HepG2 (cell line): ENCODE results near the gene PRCD. TPM values are rescaled to one million over a fixed set of nuclear protein-coding genes. Genes with fewer than 3 reads are reported as not detected.

Source experiments
- DNMT1 ChIP-seq: sonication (generic); formaldehyde crosslinking; IDR thresholded peaks from 2 replicates; pipeline ENCODE4 v1.5.1; 2020; ENCODE audit warnings: mild to moderate bottlenecking, missing genetic modification reagents
- JARID2 ChIP-seq: sonication (generic); formaldehyde crosslinking; IDR thresholded peaks from 2 replicates; pipeline ENCODE4 v1.8.1; 2023; ENCODE audit warnings: missing genetic modification reagents, inconsistent platforms; ENCODE audit not compliant: insufficient replicate concordance
- KDM5B ChIP-seq: sonication (generic); formaldehyde crosslinking; IDR thresholded peaks from 2 replicates; pipeline ENCODE4 v1.4.0; 2020; ENCODE audit warnings: missing genetic modification reagents, mild to moderate bottlenecking, borderline replicate concordance
- KIAA2018 ChIP-seq: sonication (generic); formaldehyde crosslinking; IDR thresholded peaks from 2 replicates; pipeline ENCODE4 v1.5.0; 2020; ENCODE audit warnings: mild to moderate bottlenecking, missing genetic modification reagents, borderline replicate concordance
- MLXIP ChIP-seq: sonication (generic); formaldehyde crosslinking; IDR thresholded peaks from 2 replicates; pipeline ENCODE4 v1.9.0; 2021; ENCODE audit warnings: missing genetic modification reagents, borderline replicate concordance
- RAD21 ChIP-seq: fragments of 450-650 bp; formaldehyde crosslinking; IDR thresholded peaks from 2 replicates; pipeline ENCODE4 v1.5.0; 2020; ENCODE audit warnings: mild to moderate bottlenecking
- RARA ChIP-seq: IDR thresholded peaks from 2 replicates; pipeline ENCODE4 v1.6.1; 2016; ENCODE audit warnings: missing genetic modification reagents, missing compliant biosample characterization
- THAP9 ChIP-seq: sonication (generic); formaldehyde crosslinking; IDR thresholded peaks from 2 replicates; pipeline ENCODE4; 2020; ENCODE audit warnings: missing genetic modification reagents, mild to moderate bottlenecking, borderline replicate concordance
- ZFYVE20 ChIP-seq: sonication (generic); formaldehyde crosslinking; IDR thresholded peaks from 2 replicates; pipeline ENCODE4 v1.8.0; 2023; ENCODE audit warnings: low read depth, mild to moderate bottlenecking, moderate library complexity, missing genetic modification reagents, borderline replicate concordance
- ZNF326 ChIP-seq: sonication (generic); formaldehyde crosslinking; IDR thresholded peaks from 2 replicates; pipeline ENCODE4 v1.4.0; 2020; ENCODE audit warnings: missing genetic modification reagents, borderline replicate concordance
- ZNF33B ChIP-seq: sonication (generic); formaldehyde crosslinking; IDR thresholded peaks from 2 replicates; pipeline ENCODE4 v1.5.1; 2020; ENCODE audit warnings: mild to moderate bottlenecking, missing genetic modification reagents
- ZNF766 ChIP-seq: sonication (generic); formaldehyde crosslinking; IDR thresholded peaks from 2 replicates; pipeline ENCODE4 v1.5.0; 2020; ENCODE audit warnings: missing genetic modification reagents, borderline replicate concordance
- polyA plus RNA-seq, 8 experiments: library from polyadenylated mRNA; depleted of rRNA in 3 of 8; stranded (reverse) in 7 of 8; unstranded in 1 of 8; fragments of >200 nt; fragmentation: Illumina TruSeq in 4 of 8; extraction: Trizol in 4 of 8; gene quantifications; 2 replicates each; pipeline versions ENCODE4 v1.2.1 to v1.2.3, GENCODE V29; 2011 to 2016; ENCODE audit warnings: low read depth in 4 of 8, missing spikeins in 1 of 8, mixed read lengths in 1 of 8; ENCODE audit not compliant: insufficient read depth in 1 of 8
- total RNA-seq, 5 experiments: library from RNA; depleted of rRNA; stranded (reverse); fragments of >200 nt; fragmentation: Illumina TruSeq; extraction: Trizol; gene quantifications; 2 replicates each; pipeline ENCODE4 v1.2.3, GENCODE V29; 2016; ENCODE audit warnings: low read depth in 1 of 5
- TF ChIP-seq, protein P1 (sequence below): sonication (generic); formaldehyde crosslinking; IDR thresholded peaks from 2 replicates; pipeline ENCODE4 v1.5.0; 2020; ENCODE audit warnings: missing genetic modification reagents, mild to moderate bottlenecking, borderline replicate concordance

The PRCD gene
- total and polyA plus RNA-seq, 2 of the 13 experiments (the other 11 are each of a cell fraction or from before 2014, with no cell fraction given) = 0.51 TPM; not detected in 1

DNA sequence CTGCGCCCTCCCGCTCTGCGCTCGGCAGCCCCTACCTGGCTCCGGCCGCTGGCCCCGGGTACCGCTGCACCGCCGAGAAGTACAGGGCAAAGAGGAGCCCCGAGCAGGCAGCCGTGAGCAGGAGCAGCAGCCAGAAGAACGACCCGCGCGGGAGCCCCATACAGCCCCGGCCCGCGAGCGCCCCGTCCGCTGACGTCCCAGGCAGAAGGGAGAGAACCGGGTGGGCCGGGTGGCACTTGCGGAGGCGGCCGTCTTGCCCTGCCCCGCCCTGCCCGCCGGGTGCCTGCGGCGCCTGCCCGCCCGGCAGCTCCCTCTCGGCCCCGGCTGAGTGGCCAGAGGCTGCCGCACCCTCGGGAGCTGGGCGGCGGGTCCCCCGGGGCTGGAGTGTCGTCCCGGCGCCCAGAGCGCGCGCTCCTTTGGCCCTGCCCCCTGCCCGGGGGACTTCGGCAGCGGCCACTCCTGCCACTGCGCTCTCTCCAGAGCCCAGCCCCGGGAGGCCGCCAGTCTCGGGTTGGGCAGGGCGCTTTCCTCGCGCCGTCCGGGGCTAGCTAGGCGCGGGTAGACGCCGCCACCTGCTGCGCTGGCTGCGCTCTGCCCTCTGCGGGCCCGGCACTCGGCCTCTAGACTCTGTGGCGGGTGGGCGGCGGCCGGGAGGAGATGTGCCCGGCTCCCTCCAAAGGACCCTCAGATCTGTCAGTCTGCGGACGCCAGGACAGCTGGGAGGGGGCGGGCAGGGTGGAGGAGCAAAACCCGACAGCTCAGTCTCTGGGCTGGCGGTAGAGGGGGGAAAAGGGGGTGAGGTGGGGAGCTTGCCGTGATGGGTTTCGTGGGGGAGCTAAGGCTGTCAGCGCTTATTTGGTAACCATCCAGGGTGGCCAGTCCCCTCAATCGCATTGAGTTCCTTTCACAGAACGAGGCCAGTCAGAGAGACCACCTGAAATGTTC is 46.1 kb downstream of the PRCD start, which contains the start of gene ST6GALNAC2 (continued):
- TF ChIP-seq, protein P1, sequence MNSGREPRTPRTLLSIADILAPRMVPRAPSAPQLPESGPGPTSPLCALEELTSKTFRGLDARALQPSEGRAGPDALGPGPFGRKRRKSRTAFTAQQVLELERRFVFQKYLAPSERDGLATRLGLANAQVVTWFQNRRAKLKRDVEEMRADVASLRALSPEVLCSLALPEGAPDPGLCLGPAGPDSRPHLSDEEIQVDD = no peak
- TF ChIP-seq THAP9 (CRISPR knock-in tag) = no peak
- no peak for TF ChIP-seq JARID2 (CRISPR knock-in tag)
- TF ChIP-seq KIAA2018 (CRISPR knock-in tag) = no peak
- TF ChIP-seq ZNF766 (CRISPR knock-in tag) = 0 out of 2 replicates have a peak, but pooled peaks have one; percentile 30
- no peak for TF ChIP-seq DNMT1 (CRISPR knock-in tag)
- TF ChIP-seq RAD21 (CRISPR knock-in tag) = peak; percentile 98
- TF ChIP-seq ZNF33B = no peak
- TF ChIP-seq KDM5B (CRISPR knock-in tag) = peak; percentile 46
- no peak for TF ChIP-seq ZNF326 (CRISPR knock-in tag)
- TF ChIP-seq ZFYVE20 = no peak
- no peak for TF ChIP-seq RARA
- no peak for TF ChIP-seq MLXIP (CRISPR knock-in tag)
